Testis (tissue), 3 donors: Measurements from ENCODE around the gene FAF1. TPM values are rescaled to one million over a fixed set of nuclear protein-coding genes. Genes with fewer than 3 reads are reported as not detected.

ENCODE experiments used
- DNase-seq: peaks from one replicate; pipeline ENCODE4 v3.0.0-alpha.2; 2019
- H3K27ac ChIP-seq, 2 donors: fragments of 200-600 bp; sonication (generic); one replicate each; pipeline ENCODE4 v1.5.1; 2019
- H3K27me3 ChIP-seq: fragments of 200-600 bp; sonication (generic); one replicate; pipeline ENCODE4 v1.5.1; 2019
- H3K36me3 ChIP-seq: fragments of 200-600 bp; sonication (generic); one replicate; pipeline ENCODE4 v1.5.1; 2017; ENCODE audit warnings: low read depth; ENCODE audit errors: missing control alignments
- H3K4me1 ChIP-seq: fragments of 200-600 bp; sonication (generic); one replicate; pipeline ENCODE4 v1.5.1; 2019
- H3K4me3 ChIP-seq, 2 donors: fragments of 200-600 bp; sonication (generic); one replicate each; pipeline ENCODE4 v1.5.1; 2017 to 2019
- H3K9me3 ChIP-seq: fragments of 200-600 bp; sonication (generic); one replicate; pipeline ENCODE4 v1.5.1; 2017
- CTCF ChIP-seq, 3 experiments: fragments of 450-650 bp in 2 of 3; fragments of 200-600 bp in 1 of 3; sonication (generic) in 1 of 3; IDR thresholded peaks; one replicate each; pipeline ENCODE4 v1.5.1; 2016 to 2019; ENCODE audit warnings: antibody characterized with exemption in 3 of 3, mild to moderate bottlenecking in 2 of 3, moderate library complexity in 1 of 3
- POLR2A ChIP-seq: fragments of 450-650 bp; IDR thresholded peaks from one replicate; pipeline ENCODE4 v1.6.1; 2017; ENCODE audit warnings: antibody characterized with exemption, mild to moderate bottlenecking, moderate library complexity
- WGBS, 2 donors: methylation state at CpG; one replicate each; pipeline ENCODE4 v1.1.5; 2018; 5-methylcytosine and 5-hydroxymethylcytosine counted together
- intact Hi-C: fragments of 100-400 bp; cut with DNase I; formaldehyde crosslinking; loops from one replicate; pipeline ENCODE4 v1.15.1; 2023; ENCODE audit warnings: low total_unique reads
- polyA plus RNA-seq: library from polyadenylated mRNA; stranded (reverse); fragments of 350-450 nt; fragmentation: Illumina TruSeq; extraction: RNeasy Lipid Tissue Mini Kit (QIAGEN cat#74804); gene quantifications from one replicate; pipeline ENCODE4 v1.2.3, GENCODE V29; 2014; ENCODE audit warnings: low read depth, low replicate concordance; ENCODE audit not compliant: insufficient read depth
- total RNA-seq, 2 donors: library from RNA; depleted of rRNA; stranded (reverse); fragments of >200 nt; gene quantifications; one replicate each; pipeline ENCODE4 v1.2.3, GENCODE V29; 2016

FAF1 gene
- total and polyA plus RNA-seq, 3 donors from 2014 or later: 46.5 to 236 (median 61.6) TPM

GRCh38 chr1:50419192-50419906, 540.7 kb downstream of the FAF1 start:
- H3K9me3 ChIP-seq: no peaks in the 10 kb centered on the region
- no peaks in the 10 kb centered on the region for H3K36me3 ChIP-seq
- H3K27ac ChIP-seq: no peak overlapping the region
- no peaks in the 10 kb centered on the region for H3K4me1 ChIP-seq
- 1 to 7% methylated on average over 7 to 33 of the region's 60 CpGs for WGBS, 2 donors
- intact Hi-C loops: no loop called here
- TF ChIP-seq POLR2A (no peak), CTCF (IDR thresholded peaks at IDR 0.05) (no peak)
- H3K27me3 ChIP-seq: no peaks in the 10 kb centered on the region
- peak overlapping the region; percentile 37 to 42 for H3K4me3 ChIP-seq
- no peak for DNase-seq

DNA sequence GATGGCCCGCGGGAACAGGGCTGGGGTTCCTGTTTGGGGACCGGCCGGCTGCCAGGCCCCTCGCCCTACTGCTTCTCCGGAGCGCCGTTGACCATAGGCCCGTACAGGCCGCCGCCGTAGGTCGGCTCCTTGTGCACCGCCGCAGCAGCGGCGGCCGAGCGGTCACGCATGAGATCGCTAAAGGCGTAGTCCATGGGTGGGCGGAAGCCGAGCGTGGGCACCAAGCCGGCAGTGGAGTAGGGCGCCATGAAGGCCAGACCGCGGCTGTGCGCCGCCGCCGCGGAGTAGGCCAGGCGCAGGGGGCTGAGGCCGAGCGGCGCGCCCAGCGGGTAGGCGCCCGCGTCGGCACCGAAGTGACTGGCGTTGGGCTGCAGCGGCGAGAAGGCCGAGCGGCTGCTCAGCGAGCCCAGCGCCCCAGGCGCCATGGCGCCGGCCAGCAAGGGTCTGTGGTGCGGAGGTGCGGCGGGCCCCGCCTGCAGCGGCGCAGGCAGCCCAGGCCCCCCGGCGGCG, 541.4 kb downstream of the FAF1 start:
- Histone ChIP-seq H3K4me3 (peak overlapping the region; percentile 37 to 55), H3K9me3 (no peaks in the 10 kb centered on the region), H3K4me1 (no peaks in the 10 kb centered on the region), H3K27ac (no peak overlapping the region), H3K27me3 (no peaks in the 10 kb centered on the region), H3K36me3 (no peaks in the 10 kb centered on the region)
- WGBS, 2 donors: 1% methylated on average over 26 of the region's 64 CpGs; no CpG with 5 or more reads in 1 of the 2 donors
- intact Hi-C loops: no loop called here
- no peak for DNase-seq
- TF ChIP-seq CTCF (IDR thresholded peaks at IDR 0.05) (no peak), POLR2A (no peak)

DNA sequence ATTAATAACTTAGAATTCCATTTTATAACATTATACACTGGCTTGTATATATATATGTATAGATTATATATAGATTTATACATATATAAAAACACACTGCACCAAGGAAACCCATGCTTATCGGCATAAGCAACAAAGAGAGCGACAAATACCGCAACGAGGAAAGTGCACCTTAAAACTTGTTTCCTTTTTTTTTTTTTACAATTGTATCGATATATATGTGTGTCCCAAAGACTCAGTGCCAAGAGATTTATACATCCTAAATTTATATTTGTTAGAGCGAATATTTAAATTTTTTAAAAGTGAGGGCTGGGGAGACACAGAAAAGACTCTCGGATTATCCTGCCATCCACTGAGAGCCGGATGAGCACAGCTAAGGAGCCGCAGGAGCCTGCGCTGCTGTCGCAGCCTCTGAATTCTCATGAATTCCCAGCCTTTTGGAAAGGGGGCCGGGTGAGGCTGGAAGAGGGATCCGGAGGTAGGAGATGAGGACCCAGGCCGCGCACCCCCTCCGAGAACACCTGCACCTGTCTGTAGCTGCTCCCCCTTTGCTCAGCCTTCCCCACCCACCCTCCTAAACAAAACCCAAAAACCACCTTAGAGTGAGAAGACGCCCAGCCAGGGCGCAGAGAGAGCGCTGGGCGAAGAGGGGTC, 542.0 kb downstream of the FAF1 start:
- Histone ChIP-seq H3K4me1 (no peaks in the 10 kb centered on the region), H3K36me3 (no peaks in the 10 kb centered on the region), H3K9me3 (no peaks in the 10 kb centered on the region), H3K4me3 (peak overlapping the region; percentile 37 to 55), H3K27me3 (no peaks in the 10 kb centered on the region), H3K27ac (no peak overlapping the region)
- WGBS, 2 donors: 8 to 16% methylated on average over 11 to 20 of the region's 20 CpGs
- TF ChIP-seq POLR2A: no peak
- TF ChIP-seq CTCF (IDR thresholded peaks at IDR 0.05): no peak
- DNase-seq: no peak
- intact Hi-C loops: no loop called here

GRCh38 chr1:50417507-50417906, 542.6 kb downstream of the FAF1 start:
- intact Hi-C loops: no loop called here
- TF ChIP-seq POLR2A: no peak
- no peak for TF ChIP-seq CTCF (IDR thresholded peaks at IDR 0.05)
- no peak for DNase-seq
- no peaks in the 10 kb centered on the region for H3K27me3 ChIP-seq
- H3K36me3 ChIP-seq: no peaks in the 10 kb centered on the region
- 13 to 18% methylated on average over 19 to 23 of the region's 23 CpGs for WGBS, 2 donors
- H3K9me3 ChIP-seq: no peaks in the 10 kb centered on the region
- no peak overlapping the region for H3K27ac ChIP-seq
- no peaks in the 10 kb centered on the region for H3K4me1 ChIP-seq
- H3K4me3 ChIP-seq: no peak overlapping the region
